ENCODE data around the gene IL18R1.

Gene IL18R1

DNA sequence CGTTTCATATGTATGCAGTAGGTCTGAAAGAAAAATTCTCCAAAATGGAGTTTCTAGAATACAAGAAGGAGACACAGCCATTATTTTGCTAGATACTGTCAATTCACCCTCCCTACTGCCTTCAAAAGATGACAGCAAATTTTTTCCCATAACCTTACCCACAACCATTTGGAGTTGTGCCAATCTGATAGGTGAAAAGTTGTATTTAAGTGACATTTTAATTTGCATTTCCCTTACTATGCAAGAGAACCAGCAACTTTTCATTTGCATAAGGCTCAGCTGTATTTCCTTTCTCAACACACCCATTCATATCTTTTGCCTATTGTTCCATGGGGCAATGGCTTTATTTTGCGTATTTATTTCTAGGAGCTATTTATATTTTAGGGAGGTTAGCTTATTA, 36.0 kb downstream of the IL18R1 start:
- DNase-seq, result no peak

DNA sequence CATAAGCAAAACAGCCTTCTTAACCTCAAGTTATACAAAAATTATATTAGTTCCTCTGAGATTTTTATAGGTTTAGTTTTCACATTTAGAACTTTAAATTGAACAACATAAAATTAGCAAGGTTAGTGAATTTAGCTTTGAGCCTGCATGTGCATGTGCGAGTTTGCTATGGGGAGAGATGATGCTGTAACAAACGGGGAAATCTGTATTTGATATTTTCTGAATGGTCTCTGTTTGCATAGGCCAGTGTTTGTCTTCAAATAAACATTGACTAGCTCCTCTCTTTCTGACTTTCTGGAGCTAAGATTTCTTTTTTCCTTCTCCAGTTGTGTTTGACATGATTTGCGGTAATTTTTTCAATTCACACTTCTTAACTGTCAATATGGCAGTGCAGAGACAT, 36.5 kb downstream of the IL18R1 start:
- DNase-seq, result no peak

DNA sequence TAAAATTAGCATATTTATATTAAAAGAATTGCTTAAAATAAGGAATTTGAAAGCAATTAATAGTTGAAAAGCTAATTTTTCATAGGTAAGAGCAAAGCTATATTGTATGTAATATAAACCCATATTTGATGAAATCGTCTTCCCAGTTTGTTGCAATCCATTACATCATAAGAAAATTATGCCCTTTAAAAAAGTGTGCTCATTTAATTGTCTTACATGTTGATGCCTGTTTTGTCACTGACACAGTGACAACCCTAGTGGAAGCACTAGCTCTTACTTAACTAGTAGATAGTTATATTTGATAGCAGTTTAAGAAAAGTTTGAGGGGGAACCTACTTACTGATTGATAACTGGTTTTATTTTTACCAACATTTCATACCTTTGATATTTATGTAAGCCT, 37.3 kb downstream of the IL18R1 start:
- DNase-seq, result no peak

DNA sequence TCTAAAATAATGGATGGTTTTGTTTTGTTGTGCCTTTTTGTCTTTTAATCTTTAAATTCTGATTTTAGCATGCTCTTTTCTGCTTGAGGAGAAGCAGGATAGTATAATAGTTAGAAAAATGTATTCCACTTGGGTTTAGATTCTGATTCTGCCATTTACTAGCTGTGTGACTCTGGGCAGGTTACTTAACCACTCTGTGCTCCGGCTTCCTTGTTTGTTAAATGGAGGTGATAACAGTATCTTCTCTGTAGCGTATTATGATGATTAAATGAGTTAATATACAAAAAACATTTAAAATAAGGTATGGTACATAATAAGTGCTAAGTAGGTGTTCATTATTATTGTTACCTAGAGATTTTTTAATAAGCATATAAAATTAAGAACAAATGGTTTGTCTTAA, 40.4 kb downstream of the IL18R1 start:
- no peak for DNase-seq

DNA sequence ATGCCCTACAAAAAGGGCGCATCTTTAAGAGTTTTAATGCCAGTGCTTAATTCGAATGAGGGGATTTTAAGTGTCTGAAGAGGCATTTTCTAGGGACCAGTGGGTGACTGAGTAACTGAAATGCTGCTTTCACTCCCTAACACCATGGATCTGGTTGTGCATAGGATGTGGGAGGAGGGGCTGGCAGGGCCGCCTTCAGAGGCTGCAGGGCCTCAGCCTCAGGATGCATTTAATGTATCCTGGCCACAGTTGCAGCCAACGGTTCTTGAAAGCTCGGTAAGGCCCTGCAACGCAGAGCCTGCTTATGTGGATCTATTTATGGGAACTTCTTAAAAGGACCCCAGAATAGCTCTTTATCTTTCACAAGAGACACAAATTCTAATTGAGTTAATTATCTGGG, 41.6 kb downstream of the IL18R1 start:
- no peak for DNase-seq

DNA sequence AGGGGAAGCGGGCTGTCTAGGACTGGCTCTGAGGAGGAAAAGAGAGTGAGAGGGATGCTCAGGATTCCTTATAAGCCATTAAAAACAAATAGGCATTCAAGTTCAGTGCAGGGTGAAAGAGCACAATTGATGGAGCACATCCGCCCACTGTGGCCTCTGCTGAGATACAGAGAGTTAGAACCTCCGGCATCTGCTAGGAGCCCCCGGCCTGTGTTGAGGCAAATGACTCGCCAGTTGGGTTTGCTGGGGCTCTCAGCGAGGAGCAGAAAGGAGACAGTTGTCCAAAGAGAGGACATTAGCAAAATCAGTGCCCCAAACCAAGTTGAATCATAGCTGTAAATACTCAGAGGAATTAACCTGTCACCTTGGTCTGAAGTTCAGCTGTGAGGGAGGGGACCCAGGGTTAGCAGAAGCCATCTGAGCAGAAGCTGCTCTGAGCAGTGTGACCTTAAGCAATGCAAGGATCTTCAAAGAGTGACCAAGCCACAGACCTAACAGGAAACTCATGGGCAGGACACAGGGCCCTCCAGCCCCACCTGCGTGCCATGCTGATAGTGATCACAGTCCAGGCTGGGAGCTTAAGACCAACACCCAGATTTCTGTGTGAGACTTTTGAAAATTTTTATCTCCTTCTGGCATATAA, 44.0 kb downstream of the IL18R1 start:
- DNase-seq, result no peak

DNA sequence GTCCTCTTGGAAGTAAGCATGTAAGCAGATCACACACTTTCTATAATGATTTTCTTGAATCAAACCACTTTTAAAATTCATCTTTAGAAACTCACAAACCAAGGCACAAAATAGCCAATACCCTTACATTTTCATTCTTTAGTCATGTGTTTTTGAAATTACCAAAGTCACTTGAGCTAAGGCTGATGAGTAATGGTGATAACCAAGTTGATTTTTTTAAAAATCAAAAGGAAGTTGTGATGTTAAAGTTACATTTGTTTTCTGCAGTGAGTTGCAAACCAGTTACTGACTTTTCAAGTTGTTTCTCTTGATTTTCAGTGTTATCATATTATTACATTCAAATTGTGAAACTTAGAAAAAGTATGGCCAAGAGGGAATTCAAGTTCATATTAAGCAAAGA, 45.9 kb downstream of the IL18R1 start:
- no peak for DNase-seq

DNA sequence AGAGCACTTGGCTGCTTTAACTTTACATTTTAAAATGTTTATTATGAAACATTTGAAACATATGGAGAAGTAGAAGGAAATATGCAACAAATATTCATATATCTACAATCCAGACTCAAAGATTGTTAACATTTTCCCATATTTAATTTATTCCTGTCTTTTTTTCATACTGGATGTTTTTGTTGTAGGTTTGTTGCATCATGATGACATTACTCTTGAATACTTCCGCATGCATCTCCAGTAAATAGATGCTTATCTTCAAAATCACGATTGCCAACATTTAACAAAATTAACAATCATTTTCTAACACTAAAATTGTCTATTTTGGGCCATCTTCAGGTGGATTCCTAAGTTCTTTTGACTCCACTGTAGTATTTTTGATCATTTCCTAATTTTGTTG, 46.3 kb downstream of the IL18R1 start:
- no peak for DNase-seq

DNA sequence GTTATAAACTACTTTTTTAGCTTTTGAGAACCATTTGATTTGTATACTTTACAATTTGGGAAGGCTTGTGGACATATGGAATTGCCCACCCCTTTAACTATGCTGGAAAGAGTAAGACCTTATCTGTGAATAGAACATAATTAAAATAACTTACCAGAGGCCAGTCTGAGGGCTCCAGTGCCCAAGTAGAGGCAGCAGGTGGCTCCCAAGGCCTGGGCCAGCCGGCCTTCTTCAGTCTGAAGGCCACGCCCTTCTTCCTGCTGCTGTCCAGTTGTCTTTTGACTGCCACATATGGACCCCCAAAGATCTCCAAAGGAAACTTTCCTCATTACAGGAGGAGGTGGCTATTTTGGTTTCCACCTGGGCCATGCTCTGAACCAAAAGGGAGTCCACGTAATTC, 55.4 kb downstream of the IL18R1 start:
- no peak for DNase-seq

DNA sequence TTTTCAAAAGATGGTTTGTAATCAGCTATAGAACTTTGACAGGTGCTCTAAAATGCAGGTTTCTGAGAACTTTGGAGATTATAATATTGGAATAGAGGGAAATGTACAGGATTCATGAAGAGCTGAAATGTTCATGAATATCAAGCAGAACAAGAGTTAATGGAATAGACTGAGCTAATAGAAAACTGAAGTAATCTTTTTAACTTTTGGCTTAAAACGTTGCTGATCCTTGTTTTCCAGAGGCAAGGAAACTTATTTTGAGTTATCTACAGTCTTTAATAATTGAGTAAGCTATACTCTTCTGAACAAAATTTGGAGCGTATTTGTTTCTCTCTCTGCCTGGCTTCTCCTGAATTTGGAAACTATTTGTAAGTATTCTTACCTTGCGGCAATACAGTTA, 56.6 kb downstream of the IL18R1 start:
- no peak for DNase-seq

DNA sequence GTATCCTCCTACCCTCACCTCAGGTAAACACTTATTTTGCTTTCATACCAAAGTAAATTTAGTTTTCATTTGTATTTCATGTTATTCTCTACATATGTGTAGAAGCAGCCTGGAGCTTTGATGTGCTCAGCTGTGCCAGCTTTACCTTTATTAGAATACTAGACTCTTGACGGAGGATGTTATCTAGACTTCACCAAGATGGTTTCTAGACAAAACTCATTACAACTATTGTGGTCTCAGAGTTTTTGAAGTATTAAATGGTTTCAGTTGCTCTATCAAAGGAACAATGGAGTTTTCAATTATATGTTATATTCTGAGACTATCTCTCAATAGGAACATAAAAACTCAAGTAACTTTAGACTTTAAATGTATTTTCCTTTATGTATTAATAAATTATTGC, 62.4 kb downstream of the IL18R1 start:
- DNase-seq, result no peak

DNA sequence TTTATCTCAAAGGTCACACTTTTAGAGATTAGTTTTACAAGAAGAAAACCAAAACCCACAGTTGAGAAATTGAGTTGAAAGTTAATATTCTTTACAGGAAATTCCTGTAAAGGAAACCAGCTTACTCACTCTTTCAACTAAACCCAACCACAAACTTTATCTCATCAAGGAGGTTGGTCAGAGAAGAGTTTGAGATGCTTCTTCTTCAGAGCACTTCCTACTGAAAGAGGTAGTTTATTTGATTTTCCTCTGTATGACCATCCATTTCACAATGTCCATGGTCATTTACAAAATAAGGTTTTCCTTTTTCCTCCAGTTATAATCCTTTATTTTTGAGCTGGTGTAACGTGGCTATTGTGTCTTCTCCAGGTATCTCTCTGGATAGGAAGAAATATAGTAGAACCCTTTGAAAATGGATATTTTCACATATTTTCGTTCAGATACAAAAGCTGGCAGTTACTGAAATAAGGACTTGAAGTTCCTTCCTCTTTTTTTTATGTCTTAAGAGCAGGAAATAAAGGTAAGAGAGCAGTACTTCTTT, 62.9 kb downstream of the IL18R1 start:
- no peak for DNase-seq

DNA sequence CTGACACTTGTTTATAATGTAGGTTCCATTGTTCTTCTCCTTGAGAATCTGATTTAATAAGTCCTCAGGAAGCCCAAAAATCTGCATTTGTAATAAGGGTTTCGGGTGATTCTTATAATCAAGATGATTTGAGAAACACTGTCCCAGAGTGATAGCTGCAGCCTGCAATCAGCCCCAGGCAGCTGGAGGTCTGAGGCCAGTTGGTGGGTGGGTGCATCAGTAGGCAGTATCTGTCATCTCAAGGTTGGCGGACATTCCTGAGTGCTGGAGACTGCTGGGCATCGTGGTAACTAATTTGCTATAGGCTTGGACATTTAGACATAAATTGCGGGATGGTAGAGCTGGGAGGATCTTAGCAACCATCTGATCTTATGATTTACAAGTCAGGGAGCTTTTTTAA, 64.7 kb downstream of the IL18R1 start:
- no peak for DNase-seq

DNA sequence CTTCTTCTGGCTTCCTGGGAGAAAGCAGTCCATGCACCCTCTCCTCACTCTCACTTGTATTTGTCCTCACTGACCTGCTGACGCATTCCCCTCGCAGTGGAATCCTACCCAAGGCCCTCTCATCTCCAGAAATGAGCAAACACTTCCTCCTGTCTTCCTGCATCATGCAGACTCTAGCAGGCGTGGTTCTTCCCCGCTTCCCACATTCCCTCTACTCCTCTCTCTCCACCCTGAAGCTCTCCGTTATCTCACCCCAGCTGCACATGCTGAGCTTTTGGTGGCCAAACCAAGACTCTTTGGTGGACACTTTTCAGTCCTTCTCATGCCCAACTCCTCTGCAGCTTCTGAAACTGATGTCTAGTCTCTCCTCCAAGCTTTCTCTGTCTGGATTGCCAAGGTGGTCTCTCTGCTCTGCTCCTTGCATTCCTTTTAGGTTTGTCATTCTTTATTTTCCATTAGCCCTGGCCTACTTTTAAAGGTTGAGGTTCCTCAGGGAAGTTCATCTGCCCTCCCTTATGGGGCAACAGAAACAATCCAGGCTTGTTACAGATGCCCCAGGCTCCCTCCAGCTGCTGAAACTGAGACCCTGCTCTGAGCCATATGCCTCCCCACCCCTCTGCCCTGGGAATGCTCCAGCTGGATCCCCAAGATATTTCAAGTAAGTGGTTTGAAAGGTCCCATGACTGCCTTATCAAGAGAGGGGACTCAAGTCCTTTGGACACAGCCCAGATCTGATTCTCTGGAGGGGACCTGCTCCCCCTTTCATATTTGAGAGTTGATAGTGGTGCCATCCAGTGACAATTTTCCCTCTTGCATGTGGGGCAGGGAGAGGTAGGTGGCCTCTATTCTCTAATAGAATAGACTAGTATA, 66.5 kb downstream of the IL18R1 start:
- no peak for DNase-seq

DNA sequence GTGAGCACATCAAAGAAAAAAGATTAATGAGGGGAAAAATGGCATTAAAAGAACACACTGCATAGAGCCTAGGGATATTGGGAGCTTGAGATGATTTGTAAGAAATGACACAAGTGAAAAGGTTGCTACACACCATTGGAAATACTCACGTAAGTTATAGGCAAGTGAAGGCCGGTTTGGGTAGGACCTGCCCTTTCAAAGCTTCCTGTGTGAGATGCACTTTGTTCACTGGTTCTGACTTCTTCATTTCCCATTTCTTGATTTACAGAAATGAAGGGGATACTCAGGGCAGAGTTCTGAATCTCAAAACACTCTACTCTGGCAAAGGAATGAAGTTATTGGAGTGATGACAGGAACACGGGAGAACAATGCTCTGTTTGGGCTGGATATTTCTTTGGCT, 67.3 kb downstream of the IL18R1 start, which contains the start of gene IL18RAP:
Gene IL18RAP (plus strand): TSS at position 251 of the 400 bp plus-strand sequence. CDS start 118 bp downstream, at position 369.
- no peak for DNase-seq

DNA sequence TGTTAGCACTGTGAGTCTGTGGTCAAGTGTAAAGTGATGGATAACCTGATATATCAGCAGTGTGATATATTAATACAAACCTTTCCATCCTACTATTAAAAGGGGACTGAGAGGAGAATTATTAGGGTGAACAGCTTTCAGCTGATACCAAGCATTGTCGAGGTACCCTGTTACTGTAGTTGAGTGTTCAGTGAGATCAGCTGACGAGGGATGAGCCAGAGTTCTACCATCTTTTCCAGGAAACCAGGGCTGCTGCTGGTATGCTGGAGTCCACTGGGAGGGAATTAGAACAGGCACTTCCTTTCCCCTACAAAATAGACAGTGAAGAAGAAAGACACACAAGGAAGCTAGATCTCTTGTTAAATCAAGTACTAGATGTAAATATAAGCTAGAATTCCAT, 67.8 kb downstream of the IL18R1 start:
- DNase-seq, result no peak

DNA sequence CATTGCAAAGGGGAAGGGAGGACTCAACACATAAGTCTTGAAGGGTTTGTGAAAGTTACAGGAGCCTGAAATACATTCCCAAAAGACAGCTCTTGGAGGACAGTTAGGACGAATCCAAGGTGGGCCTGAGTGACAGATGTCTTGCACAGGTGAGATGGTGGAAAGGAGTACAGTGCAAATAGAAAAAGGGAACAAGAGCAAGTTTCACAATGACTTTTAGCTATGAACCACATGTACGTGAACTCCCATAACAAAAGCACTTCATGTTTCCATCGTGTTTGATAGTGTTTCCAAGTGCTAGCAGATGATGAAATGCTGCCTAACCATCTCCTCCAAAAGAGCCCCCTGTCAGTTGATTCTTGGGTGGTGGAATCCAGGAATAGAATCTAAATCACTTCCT, 69.2 kb downstream of the IL18R1 start:
- no peak for DNase-seq

DNA sequence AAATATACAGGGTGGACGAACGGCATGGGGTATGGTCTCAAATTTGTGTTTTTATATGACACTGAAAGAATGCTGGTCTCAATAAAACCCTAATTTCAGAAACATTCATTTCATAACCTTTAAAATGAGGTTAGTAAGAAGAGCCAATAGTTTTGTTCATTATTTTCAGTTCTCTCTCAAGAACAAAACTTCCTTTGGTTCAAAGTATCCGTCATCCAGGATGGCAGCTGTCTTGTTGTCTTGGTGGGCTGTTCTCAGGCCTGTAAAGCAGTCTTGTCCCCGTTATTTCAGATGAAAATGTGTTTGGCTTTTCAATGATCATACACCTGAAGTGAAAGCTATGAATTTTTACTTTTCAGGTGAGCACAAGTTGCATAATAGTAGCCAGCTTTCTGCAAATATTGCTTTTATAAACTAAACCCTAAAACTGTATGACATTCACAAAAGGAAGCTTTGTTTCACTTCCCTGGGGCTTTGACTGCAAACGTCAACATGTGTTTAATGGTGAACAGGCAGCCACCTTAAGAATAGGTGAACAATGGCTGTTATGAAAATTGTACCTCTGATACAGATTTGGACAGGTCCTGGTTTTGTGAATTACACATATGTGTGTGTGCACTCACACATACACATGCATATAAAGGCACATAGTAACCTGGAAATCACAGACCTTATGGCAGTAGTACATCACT, 70.0 kb downstream of the IL18R1 start:
- DNase-seq, result no peak

DNA sequence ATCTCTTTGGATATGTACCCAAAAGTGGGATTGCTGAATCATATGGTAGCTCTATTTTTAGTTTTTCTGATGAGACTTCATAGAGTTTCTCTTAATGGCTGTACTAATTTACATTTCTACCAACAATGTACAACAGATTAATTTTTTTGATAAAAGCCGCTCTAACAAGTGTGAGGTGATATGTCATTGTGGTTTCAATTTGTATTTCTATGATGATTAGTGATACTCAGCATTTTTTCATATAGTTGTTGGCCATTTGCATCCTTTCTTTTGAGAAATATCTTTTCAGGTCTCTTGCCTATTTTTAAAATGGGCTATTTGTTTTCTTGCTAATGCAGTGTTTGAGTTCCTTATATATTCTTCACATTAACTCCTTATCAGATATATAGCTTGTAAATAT, 71.7 kb downstream of the IL18R1 start:
- DNase-seq, result no peak

DNA sequence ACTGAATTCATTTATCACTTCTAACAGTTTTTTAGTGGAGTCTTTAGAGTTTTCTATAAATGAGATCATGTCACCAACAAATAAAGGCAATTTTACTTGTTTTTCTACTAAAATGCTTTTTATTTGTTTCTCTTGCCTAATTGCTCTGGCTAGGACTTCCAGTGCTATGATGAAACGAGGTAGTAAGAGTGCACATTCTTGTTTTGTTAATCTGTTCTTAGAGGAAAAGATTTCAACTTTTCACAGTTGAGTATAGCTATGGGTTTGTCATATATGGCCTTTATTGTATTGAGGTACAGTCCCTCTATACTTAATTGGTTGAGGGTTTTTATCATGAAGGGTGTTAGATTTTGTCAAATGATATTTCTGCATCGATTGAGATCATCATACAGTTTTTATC, 73.0 kb downstream of the IL18R1 start:
- no peak for DNase-seq

DNA sequence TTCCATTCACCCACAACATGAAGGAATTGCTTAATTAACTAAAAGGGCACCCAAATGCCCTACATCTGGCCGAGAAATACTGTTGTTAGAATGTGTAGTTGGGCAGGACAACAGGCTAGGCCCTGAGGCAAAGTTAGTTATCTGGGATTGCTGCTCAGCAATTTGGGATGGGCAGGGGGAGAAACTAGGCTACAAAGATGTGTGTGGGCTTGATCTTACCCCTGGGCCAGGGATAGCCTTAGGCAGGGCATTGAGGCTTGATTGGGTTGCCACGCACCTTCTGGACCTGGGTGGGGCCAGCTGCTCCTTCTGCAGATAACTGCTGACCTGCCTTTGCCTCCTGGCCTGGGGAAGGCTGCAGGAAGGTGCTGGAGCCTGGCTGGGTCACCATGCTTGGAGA, 76.8 kb downstream of the IL18R1 start:
- DNase-seq, result no peak

DNA sequence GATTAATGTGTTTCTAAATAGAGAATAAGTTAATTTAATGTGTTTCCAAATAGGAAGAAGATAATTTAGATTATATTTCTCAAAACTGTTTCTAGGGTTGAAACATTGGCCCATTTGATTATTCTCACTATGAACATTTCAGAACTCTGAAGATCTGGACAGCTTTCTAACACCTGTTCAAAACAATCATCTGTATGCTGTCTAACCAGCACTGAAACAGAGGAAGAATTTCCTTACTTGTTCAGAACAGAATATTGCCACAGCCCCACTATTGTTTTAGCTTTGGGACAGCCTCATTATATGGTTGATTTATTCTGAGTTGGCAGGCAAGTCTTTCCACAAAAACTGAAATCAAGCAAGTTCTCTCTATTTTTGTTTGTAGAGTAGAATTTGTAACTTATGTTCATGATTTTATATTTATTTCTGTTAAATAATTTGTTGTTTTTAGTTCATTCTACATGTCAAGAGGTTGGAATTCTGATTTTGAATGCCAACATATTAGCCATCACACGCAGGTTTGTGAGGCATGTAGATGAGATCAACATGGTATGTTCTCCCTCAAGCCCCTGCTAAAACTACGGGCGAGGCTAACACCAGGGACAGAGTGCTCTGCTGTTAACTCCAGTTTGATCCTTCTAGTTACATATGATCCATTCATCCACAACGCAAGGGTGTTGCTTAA, 78.5 kb downstream of the IL18R1 start:
- no peak for DNase-seq
